GM12878 (cell line): Measurements from ENCODE around the gene CYP26C1. TPM values are rescaled to one million over a fixed set of nuclear protein-coding genes. Genes with fewer than 3 reads are reported as not detected.

Experiments
- ATAC-seq: fragments of 200-7000 bp; cut with Tn5 transposase; 3 replicates; pipeline ENCODE4 v1.9.1; 2020; ENCODE audit warnings: mild to moderate bottlenecking, moderate library complexity
- BruUV-seq: library from RNA; stranded (reverse); fragments of 400-500 nt; replicated peaks from 2 replicates; lab custom pipeline; 2021; lab: Mats Ljungman, UMichigan
- CTCF ChIA-PET: fragments of 300-600 bp; sonication (Branson Sonifier 250); formaldehyde crosslinking; extraction: SDS; loops from one replicate; lab custom pipeline; 2021; ENCODE audit warnings: inconsistent platforms; lab: Yijun Ruan, JAX
- POLR2A ChIA-PET: fragments of 350-600 bp; formaldehyde crosslinking; extraction: SDS; loops from one replicate; lab custom pipeline; 2021; ENCODE audit warnings: inconsistent platforms; lab: Charles Lee
- RAD21 ChIA-PET: fragments of 300-600 bp; sonication (Branson Sonifier 250); formaldehyde crosslinking; loops from one replicate; lab custom pipeline; 2023; ENCODE audit warnings: antibody characterized with exemption; ENCODE audit not compliant: unreplicated experiment; lab: Charles Lee
- SMC1A ChIA-PET: fragments of 300-600 bp; sonication (Branson Sonifier 250); formaldehyde crosslinking; loops from one replicate; lab custom pipeline; 2023; ENCODE audit not compliant: unreplicated experiment, uncharacterized antibody; lab: Charles Lee
- DNase-seq: peaks from one replicate; pipeline ENCODE4 v3.0.0-alpha.2; 2011; ENCODE audit warnings: low read depth, low spot score
- FAIRE-seq: peaks from 3 replicates; lab custom pipeline; 2011; peaks lifted over from hg19 to GRCh38; lab: Jason Lieb, UNC
- H2AFZ ChIP-seq: 2 replicates; pipeline ENCODE4 v1.6.0; 2011; ENCODE audit warnings: low read depth, low read length, control low read depth; ENCODE audit not compliant: control insufficient read depth
- H3K27ac ChIP-seq: 2 replicates; pipeline ENCODE4 v1.5.1; 2011; ENCODE audit warnings: control low read depth; ENCODE audit not compliant: control insufficient read depth, insufficient read depth
- H3K27me3 ChIP-seq, 2 experiments: replicated peaks in 1 of 2; 2 replicates each; pipeline versions ENCODE4 v1.6.0 to v1.6.1; 2011; ENCODE audit warnings: low read length in 1 of 2; ENCODE audit not compliant: control insufficient read depth in 2 of 2, insufficient read depth in 2 of 2
- H3K36me3 ChIP-seq, 2 experiments: 2 replicates each; pipeline ENCODE4 v1.5.1; 2011; ENCODE audit warnings: low read length in 1 of 2; ENCODE audit not compliant: control insufficient read depth in 2 of 2, insufficient read depth in 2 of 2
- H3K4me1 ChIP-seq: 2 replicates; pipeline ENCODE4 v1.6.1; 2011; ENCODE audit warnings: mild to moderate bottlenecking, low read length, moderate library complexity, mixed read lengths; ENCODE audit not compliant: control insufficient read depth, insufficient read depth
- H3K4me2 ChIP-seq: 2 replicates; pipeline ENCODE4 v1.6.0; 2011; ENCODE audit warnings: control low read depth; ENCODE audit not compliant: control insufficient read depth, insufficient read depth
- H3K4me3 ChIP-seq: fragments of 200-600 bp; sonication (generic); 2 replicates; pipeline ENCODE4 v1.5.1; 2016
- H3K79me2 ChIP-seq: 2 replicates; pipeline ENCODE4 v1.6.0; 2011; ENCODE audit warnings: low read length; ENCODE audit not compliant: control insufficient read depth, insufficient read depth
- H3K9ac ChIP-seq: 2 replicates; pipeline ENCODE4 v1.8.0; 2011; ENCODE audit warnings: low read length, control low read depth, mixed read lengths; ENCODE audit not compliant: control insufficient read depth, insufficient read depth
- H3K9me3 ChIP-seq: replicated peaks from 3 replicates; pipeline ENCODE4 v1.5.1; 2011; ENCODE audit warnings: mild to moderate bottlenecking, low read length; ENCODE audit not compliant: control insufficient read depth, insufficient read depth
- H4K20me1 ChIP-seq: 2 replicates; pipeline ENCODE4 v1.6.0; 2011; ENCODE audit not compliant: control insufficient read depth, insufficient read depth
- BACH1 ChIP-seq: fragments of 450-650 bp; IDR thresholded peaks from 2 replicates; pipeline ENCODE4 v1.6.1; 2017; ENCODE audit warnings: mild to moderate bottlenecking, borderline replicate concordance
- BHLHE40 ChIP-seq, 2 experiments: fragments of 450-650 bp in 1 of 2; IDR thresholded peaks; 2 replicates each; pipeline ENCODE4 v1.6.1; 2011 to 2017; ENCODE audit warnings: low read depth in 2 of 2, borderline replicate concordance in 1 of 2, improper control_type of control experiment in 1 of 2, low read length in 1 of 2, mild to moderate bottlenecking in 1 of 2
- BRCA1 ChIP-seq: IDR thresholded peaks from 2 replicates; pipeline ENCODE4 v1.6.1; 2011; ENCODE audit warnings: low read depth, low read length, improper control_type of control experiment
- CHD4 ChIP-seq: fragments of 200-600 bp; sonication (generic); IDR thresholded peaks from 2 replicates; pipeline ENCODE4 v1.6.1; 2016; ENCODE audit warnings: mild to moderate bottlenecking
- EP300 ChIP-seq, 2 experiments: fragments of 150-350 bp in 1 of 2; IDR thresholded peaks; 2 replicates each; pipeline ENCODE4 v1.6.1; 2011 to 2012; ENCODE audit warnings: low read depth in 2 of 2, low read length in 2 of 2, borderline replicate concordance in 1 of 2, improper control_type of control experiment in 1 of 2, inconsistent platforms in 1 of 2; ENCODE audit not compliant: control insufficient read depth in 1 of 2
- HCFC1 ChIP-seq: fragments of 150-350 bp; IDR thresholded peaks from 2 replicates; pipeline ENCODE4 v1.6.1; 2014; ENCODE audit warnings: low read length
- HDAC6 ChIP-seq: fragments of 200-600 bp; sonication (generic); IDR thresholded peaks from one replicate; pipeline ENCODE4 v1.8.0; 2017; ENCODE audit warnings: antibody characterized with exemption; ENCODE audit not compliant: unreplicated experiment
- MTA2 ChIP-seq: fragments of 450-650 bp; IDR thresholded peaks from 2 replicates; pipeline ENCODE4 v1.6.1; 2016; ENCODE audit warnings: low read depth, mild to moderate bottlenecking, moderate library complexity
- PAX5 ChIP-seq: IDR thresholded peaks from 2 replicates; pipeline ENCODE4 v1.6.1; 2011; ENCODE audit warnings: low read depth, low read length, borderline replicate concordance
- POU2F2 ChIP-seq: IDR thresholded peaks from 3 replicates; pipeline ENCODE4 v1.6.1; 2011; ENCODE audit warnings: low read depth, mild to moderate bottlenecking, low read length, borderline replicate concordance
- RAD21 ChIP-seq: IDR thresholded peaks from 2 replicates; pipeline ENCODE4 v1.6.1; 2011; ENCODE audit warnings: mild to moderate bottlenecking, low read depth, low read length, moderate library complexity; ENCODE audit not compliant: insufficient read depth
- RELA ChIP-seq: fragments of 450-650 bp; IDR thresholded peaks from 2 replicates; pipeline ENCODE4 v1.8.0; 2014; ENCODE audit warnings: borderline replicate concordance; ENCODE audit not compliant: partially characterized antibody
- SIN3A ChIP-seq: IDR thresholded peaks from 2 replicates; pipeline ENCODE4 v1.6.1; 2012; ENCODE audit warnings: low read depth, low read length, improper control_type of control experiment
- WGBS: methylation state at CpG from one replicate; pipeline ENCODE4 v1.1.6; 2016; ENCODE audit warnings: low lambda C conversion rate; ENCODE audit not compliant: insufficient replicate concordance, insufficient coverage; ENCODE audit errors: missing lambda C conversion rate; 5-methylcytosine and 5-hydroxymethylcytosine counted together
- in situ Hi-C: fragments of 300-500 bp; cut with MboI; formaldehyde crosslinking; loops from 9 replicates; pipeline ENCODE4 v1.14.3; 2018; ENCODE audit warnings: mixed read lengths
- intact Hi-C: fragments of 100-400 bp; cut with micrococcal nuclease; formaldehyde crosslinking; loops from one replicate; pipeline ENCODE4 v1.14.2; 2022; ENCODE audit not compliant: unreplicated experiment
- polyA plus RNA-seq, 11 experiments: library from polyadenylated mRNA; depleted of rRNA in 4 of 11; unstranded in 6 of 11; stranded (reverse) in 5 of 11; fragments of >200 nt; fragmentation: Nextera tagmentation in 4 of 11; fragmentation: Illumina TruSeq in 1 of 11; extraction: Ambion mirVana in 4 of 11; extraction: Trizol in 1 of 11; gene quantifications; 1 replicate in 1 of 11; 2 replicates in 10 of 11; pipeline versions ENCODE4 v1.2.1 to v1.2.3, GENCODE V29; 2011 to 2016; ENCODE audit warnings: inconsistent platforms in 2 of 11, missing spikeins in 2 of 11, low read depth in 1 of 11
- total RNA-seq, 4 experiments: library from RNA; depleted of rRNA in 3 of 4; stranded (reverse); fragments of >200 nt in 3 of 4; fragmentation: Illumina TruSeq in 1 of 4; extraction: Trizol in 1 of 4; gene quantifications; 2 replicates each; pipeline versions ENCODE4 v1.2.1 to v1.2.3, GENCODE V29; 2013 to 2021
- TF ChIP-seq, protein P1 (sequence below): fragments of 450-650 bp; conservative IDR thresholded peaks from 2 replicates; pipeline ENCODE4 v1.6.1; 2017; ENCODE audit warnings: mild to moderate bottlenecking, moderate library complexity
- TF ChIP-seq, protein P2 (sequence below): fragments of 450-650 bp; formaldehyde crosslinking; IDR thresholded peaks from 2 replicates; pipeline ENCODE4 v1.4.0; 2022; ENCODE audit warnings: mild to moderate bottlenecking, moderate library complexity
- TF ChIP-seq, protein P3 (sequence below), 3 experiments: IDR thresholded peaks in 2 of 3; conservative IDR thresholded peaks in 1 of 3; 2 replicates each; pipeline ENCODE4 v1.5.1; 2011; ENCODE audit warnings: low read depth in 3 of 3, low read length in 3 of 3, mild to moderate bottlenecking in 3 of 3, control low read depth in 2 of 3, moderate library complexity in 2 of 3, inconsistent platforms in 1 of 3, mixed read lengths in 1 of 3; ENCODE audit not compliant: control insufficient read depth in 2 of 3, insufficient read depth in 1 of 3; ENCODE audit errors: extremely low read depth in 1 of 3

Gene CYP26C1
- total and polyA plus RNA-seq, 10 of the 15 experiments (the other 5 are each of a cell fraction or from before 2014, with no cell fraction given) = under 0.01 to 0.08 TPM; not detected in 8

DNA sequence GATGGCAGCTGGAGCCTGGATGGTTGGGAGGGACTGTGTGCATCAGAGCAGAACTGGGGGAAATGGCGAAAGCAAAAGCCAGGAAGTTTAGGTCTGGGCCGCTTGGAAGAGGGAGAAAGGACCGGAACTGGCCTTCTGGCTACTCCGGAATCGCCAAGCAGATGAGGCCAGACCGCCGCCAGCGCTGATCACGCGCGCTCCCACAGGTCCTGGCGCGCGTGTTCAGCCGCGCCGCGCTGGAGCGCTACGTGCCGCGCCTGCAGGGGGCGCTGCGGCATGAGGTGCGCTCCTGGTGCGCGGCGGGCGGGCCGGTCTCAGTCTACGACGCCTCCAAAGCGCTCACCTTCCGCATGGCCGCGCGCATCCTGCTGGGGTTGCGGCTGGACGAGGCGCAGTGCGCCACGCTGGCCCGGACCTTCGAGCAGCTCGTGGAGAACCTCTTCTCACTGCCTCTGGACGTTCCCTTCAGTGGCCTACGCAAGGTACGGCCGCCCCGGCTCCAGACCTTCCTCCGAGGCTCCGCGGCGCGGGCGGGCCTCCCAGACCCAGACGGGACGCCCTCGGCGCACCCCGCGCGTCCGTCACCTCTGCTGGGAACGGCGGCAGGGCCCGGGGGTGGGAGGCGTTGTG lies 2.0 kb downstream of the CYP26C1 start:
- TF ChIP-seq BACH1 (no peak), RAD21 (no peak), POU2F2 (no peak), HDAC6 (peak; percentile 91), EP300 (IDR thresholded peaks at IDR 0.05; ENCODE audit: borderline replicate concordance in 1 of 2, control insufficient read depth in 1 of 2, low read depth in 2 of 2, low read length in 2 of 2) (no peak), HCFC1 (no peak), CHD4 (no peak), RELA (no peak), MTA2 (no peak), SIN3A (no peak), BRCA1 (no peak), PAX5 (0 out of 2 replicates have a peak, but pooled peaks have one; percentile 29), BHLHE40 (IDR thresholded peaks at IDR 0.05; ENCODE audit: borderline replicate concordance in 1 of 2, low read depth in 2 of 2, low read length in 1 of 2) (no peak)
- TF ChIP-seq, protein P1, sequence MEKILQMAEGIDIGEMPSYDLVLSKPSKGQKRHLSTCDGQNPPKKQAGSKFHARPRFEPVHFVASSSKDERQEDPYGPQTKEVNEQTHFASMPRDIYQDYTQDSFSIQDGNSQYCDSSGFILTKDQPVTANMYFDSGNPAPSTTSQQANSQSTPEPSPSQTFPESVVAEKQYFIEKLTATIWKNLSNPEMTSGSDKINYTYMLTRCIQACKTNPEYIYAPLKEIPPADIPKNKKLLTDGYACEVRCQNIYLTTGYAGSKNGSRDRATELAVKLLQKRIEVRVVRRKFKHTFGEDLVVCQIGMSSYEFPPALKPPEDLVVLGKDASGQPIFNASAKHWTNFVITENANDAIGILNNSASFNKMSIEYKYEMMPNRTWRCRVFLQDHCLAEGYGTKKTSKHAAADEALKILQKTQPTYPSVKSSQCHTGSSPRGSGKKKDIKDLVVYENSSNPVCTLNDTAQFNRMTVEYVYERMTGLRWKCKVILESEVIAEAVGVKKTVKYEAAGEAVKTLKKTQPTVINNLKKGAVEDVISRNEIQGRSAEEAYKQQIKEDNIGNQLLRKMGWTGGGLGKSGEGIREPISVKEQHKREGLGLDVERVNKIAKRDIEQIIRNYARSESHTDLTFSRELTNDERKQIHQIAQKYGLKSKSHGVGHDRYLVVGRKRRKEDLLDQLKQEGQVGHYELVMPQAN = no peak
- TF ChIP-seq, protein P2, sequence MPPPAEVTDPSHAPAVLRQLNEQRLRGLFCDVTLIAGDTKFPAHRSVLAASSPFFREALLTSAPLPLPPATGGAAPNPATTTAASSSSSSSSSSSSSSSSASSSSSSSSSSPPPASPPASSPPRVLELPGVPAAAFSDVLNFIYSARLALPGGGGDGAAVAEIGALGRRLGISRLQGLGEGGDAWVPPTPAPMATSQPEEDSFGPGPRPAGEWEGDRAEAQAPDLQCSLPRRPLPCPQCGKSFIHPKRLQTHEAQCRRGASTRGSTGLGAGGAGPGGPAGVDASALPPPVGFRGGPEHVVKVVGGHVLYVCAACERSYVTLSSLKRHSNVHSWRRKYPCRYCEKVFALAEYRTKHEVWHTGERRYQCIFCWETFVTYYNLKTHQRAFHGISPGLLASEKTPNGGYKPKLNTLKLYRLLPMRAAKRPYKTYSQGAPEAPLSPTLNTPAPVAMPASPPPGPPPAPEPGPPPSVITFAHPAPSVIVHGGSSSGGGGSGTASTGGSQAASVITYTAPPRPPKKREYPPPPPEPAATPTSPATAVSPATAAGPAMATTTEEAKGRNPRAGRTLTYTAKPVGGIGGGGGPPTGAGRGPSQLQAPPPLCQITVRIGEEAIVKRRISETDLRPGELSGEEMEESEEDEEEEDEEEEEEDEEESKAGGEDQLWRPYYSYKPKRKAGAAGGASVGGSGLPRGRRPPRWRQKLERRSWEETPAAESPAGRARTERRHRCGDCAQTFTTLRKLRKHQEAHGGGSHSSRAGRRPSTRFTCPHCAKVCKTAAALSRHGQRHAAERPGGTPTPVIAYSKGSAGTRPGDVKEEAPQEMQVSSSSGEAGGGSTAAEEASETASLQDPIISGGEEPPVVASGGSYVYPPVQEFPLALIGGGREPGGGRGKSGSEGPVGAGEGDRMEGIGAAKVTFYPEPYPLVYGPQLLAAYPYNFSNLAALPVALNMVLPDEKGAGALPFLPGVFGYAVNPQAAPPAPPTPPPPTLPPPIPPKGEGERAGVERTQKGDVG = no peak
- TF ChIP-seq, protein P3, sequence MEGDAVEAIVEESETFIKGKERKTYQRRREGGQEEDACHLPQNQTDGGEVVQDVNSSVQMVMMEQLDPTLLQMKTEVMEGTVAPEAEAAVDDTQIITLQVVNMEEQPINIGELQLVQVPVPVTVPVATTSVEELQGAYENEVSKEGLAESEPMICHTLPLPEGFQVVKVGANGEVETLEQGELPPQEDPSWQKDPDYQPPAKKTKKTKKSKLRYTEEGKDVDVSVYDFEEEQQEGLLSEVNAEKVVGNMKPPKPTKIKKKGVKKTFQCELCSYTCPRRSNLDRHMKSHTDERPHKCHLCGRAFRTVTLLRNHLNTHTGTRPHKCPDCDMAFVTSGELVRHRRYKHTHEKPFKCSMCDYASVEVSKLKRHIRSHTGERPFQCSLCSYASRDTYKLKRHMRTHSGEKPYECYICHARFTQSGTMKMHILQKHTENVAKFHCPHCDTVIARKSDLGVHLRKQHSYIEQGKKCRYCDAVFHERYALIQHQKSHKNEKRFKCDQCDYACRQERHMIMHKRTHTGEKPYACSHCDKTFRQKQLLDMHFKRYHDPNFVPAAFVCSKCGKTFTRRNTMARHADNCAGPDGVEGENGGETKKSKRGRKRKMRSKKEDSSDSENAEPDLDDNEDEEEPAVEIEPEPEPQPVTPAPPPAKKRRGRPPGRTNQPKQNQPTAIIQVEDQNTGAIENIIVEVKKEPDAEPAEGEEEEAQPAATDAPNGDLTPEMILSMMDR (IDR thresholded peaks at IDR 0.05 in 2 of 3, conservative IDR thresholded peaks at IDR 0.05 in 1 of 3; ENCODE audit: control insufficient read depth in 2 of 3, extremely low read depth in 1 of 3, insufficient read depth in 1 of 3, low read depth in 3 of 3, low read length in 3 of 3) = peak; percentile 36 to 51 (median 38); a peak in 5 of 6 replicates
- Histone ChIP-seq H3K4me1 (no peaks in the 10 kb centered on the region), H3K4me3 (no peak overlapping the region), H3K9ac (no peak overlapping the region), H3K36me3 (no peaks in the 10 kb centered on the region), H4K20me1 (no peaks in the 10 kb centered on the region), H3K27me3 (peaks cover 6 to 21% of the 10 kb centered on the region in 2 experiments), H3K27ac (no peak overlapping the region), H3K79me2 (no peaks in the 10 kb centered on the region), H2AFZ (no peak overlapping the region; the same call in 1 of the 2 replicates), H3K4me2 (peak overlapping the region; percentile 67), H3K9me3 (no peaks in the 10 kb centered on the region)
- in situ Hi-C loops (no loop called here), intact Hi-C loops (no loop called here)
- WGBS = 16% methylated on average over 61 of the region's 68 CpGs
- ChIA-PET RAD21 (no interaction called here), SMC1A (no interaction called here), CTCF (interaction anchor here (0.9 to 1.3 kb wide), 2 partner anchors 9 to 11 kb away, joined by 3 to 4 read pairs; no protein-coding TSS in a partner anchor), POLR2A (no interaction called here)
- FAIRE-seq (no peak), ATAC-seq (peak; percentile 78), DNase-seq (no peak)
- BruUV-seq = no TSS peak
